Omental fat pad (tissue), 4 donors: ENCODE measurements around the gene MFAP3L. TPM values are rescaled to one million over a fixed set of nuclear protein-coding genes. Genes with fewer than 3 reads are reported as not detected.
A peak's percentile ranks its signal among the peaks of the same experiment; 100 is the strongest.

ENCODE experiments used
- ATAC-seq: fragments of 150-250 bp; one replicate; pipeline ENCODE4 v1.9.1; 2016; ENCODE audit warnings: mild to moderate bottlenecking, moderate library complexity; ENCODE audit not compliant: low FRiP score
- DNase-seq: peaks from one replicate; pipeline ENCODE4 v3.0.0-alpha.2; 2019; ENCODE audit warnings: low spot score
- CTCF ChIP-seq, 3 donors: fragments of 450-650 bp; IDR thresholded peaks; one replicate each; pipeline ENCODE4 v1.5.1; 2016 to 2017; ENCODE audit warnings: antibody characterized with exemption in 3 of 3, mild to moderate bottlenecking in 3 of 3, moderate library complexity in 2 of 3
- total RNA-seq, 4 donors: library from RNA; depleted of rRNA; stranded (reverse); fragments of >200 nt; gene quantifications; one replicate each; pipeline ENCODE4 v1.1.0, GENCODE V29; 2016

MFAP3L gene
- total RNA-seq: 10 to 100 TPM in 2 of 4 donors, 1 to 10 TPM in 2; 4.0 to 14.2 (median 9.4) TPM

GRCh38 chr4:170026253-170027021 is at the start of gene MFAP3L:
Gene MFAP3L (minus strand): TSS chr4:170026395. CDS start chr4:170005877, 20,518 bp downstream.
- ATAC-seq: peak; percentile 96
- peak; percentile 46 for DNase-seq
- no peak for TF ChIP-seq CTCF (IDR thresholded peaks at IDR 0.05)

GRCh38 chr4:170071196-170071595 is 45.0 kb upstream of the MFAP3L start:
- DNase-seq (no peak), ATAC-seq (no peak)
- TF ChIP-seq CTCF (IDR thresholded peaks at IDR 0.05): no peak

GRCh38 chr4:170068438-170069128 is 42.4 kb upstream of the MFAP3L start:
- TF ChIP-seq CTCF (IDR thresholded peaks at IDR 0.05): no peak
- no peak for DNase-seq
- no peak for ATAC-seq

GRCh38 chr4:170059421-170059820 is 33.2 kb upstream of the MFAP3L start:
- DNase-seq (no peak), ATAC-seq (no peak)
- no peak for TF ChIP-seq CTCF (IDR thresholded peaks at IDR 0.05)

GRCh38 chr4:170058826-170059225 is 32.6 kb upstream of the MFAP3L start:
- ATAC-seq (no peak), DNase-seq (no peak)
- TF ChIP-seq CTCF (IDR thresholded peaks at IDR 0.05): no peak

- no peak for TF ChIP-seq CTCF (IDR thresholded peaks at IDR 0.05)
- DNase-seq (no peak), ATAC-seq (no peak)
Observed at GRCh38 chr4:170057866-170058265, 31.7 kb upstream of the MFAP3L start.
